Keratinocyte (primary cell): Measurements from ENCODE around the gene PROCR. TPM values are rescaled to one million over a fixed set of nuclear protein-coding genes. Genes with fewer than 3 reads are reported as not detected.
A peak's percentile ranks its signal among the peaks of the same experiment; 100 is the strongest.

ENCODE experiments used
- DNase-seq: peaks from one replicate; pipeline ENCODE4 v3.0.0-alpha.2; 2011; ENCODE audit warnings: low read depth, missing footprints, low spot score
- FAIRE-seq: peaks from 2 replicates; lab custom pipeline; 2011; peaks lifted over from hg19 to GRCh38; lab: Jason Lieb, UNC
- H2AFZ ChIP-seq: 2 replicates; pipeline ENCODE4 v1.6.0; 2012; ENCODE audit warnings: low read length, control low read depth, inconsistent platforms; ENCODE audit not compliant: control insufficient read depth
- H3K27ac ChIP-seq: 2 replicates; pipeline ENCODE4 v1.5.1; 2011; ENCODE audit warnings: low read length; ENCODE audit not compliant: control insufficient read depth, insufficient read depth
- H3K27me3 ChIP-seq: 3 replicates; pipeline ENCODE4 v1.6.0; 2011; ENCODE audit warnings: low read length; ENCODE audit not compliant: control insufficient read depth, insufficient read depth; ENCODE audit errors: extremely low read depth
- H3K36me3 ChIP-seq, 2 experiments: 2 replicates in 1 of 2; 3 replicates in 1 of 2; pipeline ENCODE4 v1.5.1; 2011; ENCODE audit warnings: low read length in 2 of 2, mild to moderate bottlenecking in 1 of 2; ENCODE audit not compliant: control insufficient read depth in 2 of 2, insufficient read depth in 2 of 2; ENCODE audit errors: extremely low read depth in 1 of 2
- H3K4me1 ChIP-seq: 3 replicates; pipeline ENCODE4 v1.5.1; 2011; ENCODE audit warnings: low read length; ENCODE audit not compliant: control insufficient read depth, insufficient read depth; ENCODE audit errors: extremely low read depth
- H3K4me2 ChIP-seq: 3 replicates; pipeline ENCODE4 v1.6.0; 2011; ENCODE audit warnings: low read depth, low read length; ENCODE audit not compliant: control insufficient read depth, insufficient read depth; ENCODE audit errors: extremely low read depth
- H3K4me3 ChIP-seq, 3 experiments: fragments of 200-600 bp in 1 of 3; sonication (generic) in 1 of 3; 2 replicates in 2 of 3; 3 replicates in 1 of 3; pipeline ENCODE4 v1.5.1; 2011 to 2016; ENCODE audit warnings: low read length in 3 of 3, mild to moderate bottlenecking in 3 of 3, control low read depth in 2 of 3, inconsistent platforms in 1 of 3, low read depth in 1 of 3, mixed read lengths in 1 of 3, mixed run types in 1 of 3, moderate library complexity in 1 of 3; ENCODE audit not compliant: control insufficient read depth in 2 of 3, insufficient read depth in 2 of 3; ENCODE audit errors: extremely low read depth in 1 of 3
- H3K79me2 ChIP-seq: 2 replicates; pipeline ENCODE4 v1.6.0; 2012; ENCODE audit warnings: low read length; ENCODE audit not compliant: control insufficient read depth, insufficient read depth
- H3K9ac ChIP-seq: 3 replicates; pipeline ENCODE4 v1.6.0; 2011; ENCODE audit warnings: low read length; ENCODE audit not compliant: control insufficient read depth, insufficient read depth; ENCODE audit errors: extremely low read depth
- H3K9me1 ChIP-seq: 3 replicates; pipeline ENCODE4 v1.6.0; 2011; ENCODE audit warnings: low read length; ENCODE audit not compliant: control insufficient read depth, insufficient read depth; ENCODE audit errors: extremely low read depth
- H3K9me3 ChIP-seq: 2 replicates; pipeline ENCODE4 v1.5.1; 2012; ENCODE audit warnings: low read depth, low read length; ENCODE audit not compliant: control insufficient read depth
- H4K20me1 ChIP-seq: 3 replicates; pipeline ENCODE4 v1.6.0; 2011; ENCODE audit warnings: low read length; ENCODE audit not compliant: control insufficient read depth, insufficient read depth; ENCODE audit errors: extremely low read depth
- EZH2 ChIP-seq: IDR thresholded peaks from one replicate; pipeline ENCODE4 v1.6.1; 2012; ENCODE audit warnings: inconsistent platforms, mild to moderate bottlenecking, low read length, moderate library complexity
- dilution Hi-C: fragments of 300-500 bp; cut with MboI; formaldehyde crosslinking; loops from one replicate; pipeline ENCODE4 v1.7.0; 2020; ENCODE audit warnings: low sequenced_read_pairs; ENCODE audit not compliant: extremely low pct_ligation_motif_present
- polyA plus RNA-seq, 5 experiments: library from polyadenylated mRNA; depleted of rRNA in 3 of 5; stranded (reverse) in 3 of 5; stranded (forward) in 1 of 5; unstranded in 1 of 5; fragments of >200 nt; gene quantifications; 1 replicate in 1 of 5; 2 replicates in 3 of 5; 3 replicates in 1 of 5; pipeline versions ENCODE4 v1.2.1 to v1.2.3, GENCODE V29; 2011 to 2012; ENCODE audit warnings: missing spikeins in 2 of 5, low read depth in 1 of 5, low replicate concordance in 1 of 5
- TF ChIP-seq, protein P1 (sequence below), 3 experiments: IDR thresholded peaks in 1 of 3; conservative IDR thresholded peaks in 1 of 3; optimal IDR thresholded peaks in 1 of 3; 2 replicates in 2 of 3; 3 replicates in 1 of 3; pipeline versions ENCODE3 to v1.5.1; 2011; ENCODE audit warnings: low read length in 3 of 3, mild to moderate bottlenecking in 3 of 3, moderate library complexity in 2 of 3, control low read depth in 1 of 3, inconsistent platforms in 1 of 3; ENCODE audit not compliant: insufficient read depth in 2 of 3; ENCODE audit errors: extremely low read depth in 1 of 3

Gene PROCR
- polyA plus RNA-seq, 1 donor (not counting 4 experiments of a cell fraction or from before 2014, with no cell fraction given), result 74.1 TPM

DNA sequence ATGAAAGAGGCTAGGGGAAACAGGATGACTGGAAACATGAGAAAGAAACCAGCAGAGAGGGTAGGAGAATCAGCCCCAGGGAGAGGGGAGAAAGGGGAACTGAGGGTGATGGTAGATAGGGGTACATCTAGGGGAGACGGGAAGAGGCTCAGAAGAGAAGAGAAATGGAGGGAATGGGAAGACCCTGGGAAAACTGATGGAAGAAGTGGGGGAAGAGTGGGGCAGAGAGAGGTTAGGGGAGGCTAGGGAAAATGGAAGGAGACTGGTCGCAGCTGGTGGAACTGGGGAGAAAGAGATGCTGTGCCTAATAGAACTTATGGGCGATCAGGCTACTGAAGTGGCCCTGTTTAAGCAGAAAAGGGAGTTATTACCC lies 548 bp downstream of the PROCR start:
- Histone ChIP-seq H3K27me3 (no peaks in the 10 kb centered on the region), H3K4me2 (peak overlapping the region; percentile 99), H3K4me3 (peak overlapping the region; percentile 62 to 95 (median 76)), H2AFZ (peak overlapping the region; percentile 95), H3K9me1 (no peaks in the 10 kb centered on the region), H3K9ac (peak overlapping the region; percentile 89), H4K20me1 (no peaks in the 10 kb centered on the region), H3K4me1 (peaks cover 25% of the 10 kb centered on the region), H3K9me3 (no peaks in the 10 kb centered on the region), H3K79me2 (peaks cover 11% of the 10 kb centered on the region), H3K27ac (peak overlapping the region; percentile 78), H3K36me3 (peaks cover 10 to 12% of the 10 kb centered on the region in 2 experiments)
- no peak for TF ChIP-seq EZH2
- TF ChIP-seq, protein P1, sequence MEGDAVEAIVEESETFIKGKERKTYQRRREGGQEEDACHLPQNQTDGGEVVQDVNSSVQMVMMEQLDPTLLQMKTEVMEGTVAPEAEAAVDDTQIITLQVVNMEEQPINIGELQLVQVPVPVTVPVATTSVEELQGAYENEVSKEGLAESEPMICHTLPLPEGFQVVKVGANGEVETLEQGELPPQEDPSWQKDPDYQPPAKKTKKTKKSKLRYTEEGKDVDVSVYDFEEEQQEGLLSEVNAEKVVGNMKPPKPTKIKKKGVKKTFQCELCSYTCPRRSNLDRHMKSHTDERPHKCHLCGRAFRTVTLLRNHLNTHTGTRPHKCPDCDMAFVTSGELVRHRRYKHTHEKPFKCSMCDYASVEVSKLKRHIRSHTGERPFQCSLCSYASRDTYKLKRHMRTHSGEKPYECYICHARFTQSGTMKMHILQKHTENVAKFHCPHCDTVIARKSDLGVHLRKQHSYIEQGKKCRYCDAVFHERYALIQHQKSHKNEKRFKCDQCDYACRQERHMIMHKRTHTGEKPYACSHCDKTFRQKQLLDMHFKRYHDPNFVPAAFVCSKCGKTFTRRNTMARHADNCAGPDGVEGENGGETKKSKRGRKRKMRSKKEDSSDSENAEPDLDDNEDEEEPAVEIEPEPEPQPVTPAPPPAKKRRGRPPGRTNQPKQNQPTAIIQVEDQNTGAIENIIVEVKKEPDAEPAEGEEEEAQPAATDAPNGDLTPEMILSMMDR (optimal IDR thresholded peaks at IDR 0.05 in 1 of 3, IDR thresholded peaks at IDR 0.05 in 1 of 3, conservative IDR thresholded peaks at IDR 0.05 in 1 of 3; ENCODE audit: extremely low read depth in 1 of 3, insufficient read depth in 2 of 3, low read length in 3 of 3), result no peak
- FAIRE-seq (no peak), DNase-seq (no peak)
- dilution Hi-C loops, result no loop called here

DNA sequence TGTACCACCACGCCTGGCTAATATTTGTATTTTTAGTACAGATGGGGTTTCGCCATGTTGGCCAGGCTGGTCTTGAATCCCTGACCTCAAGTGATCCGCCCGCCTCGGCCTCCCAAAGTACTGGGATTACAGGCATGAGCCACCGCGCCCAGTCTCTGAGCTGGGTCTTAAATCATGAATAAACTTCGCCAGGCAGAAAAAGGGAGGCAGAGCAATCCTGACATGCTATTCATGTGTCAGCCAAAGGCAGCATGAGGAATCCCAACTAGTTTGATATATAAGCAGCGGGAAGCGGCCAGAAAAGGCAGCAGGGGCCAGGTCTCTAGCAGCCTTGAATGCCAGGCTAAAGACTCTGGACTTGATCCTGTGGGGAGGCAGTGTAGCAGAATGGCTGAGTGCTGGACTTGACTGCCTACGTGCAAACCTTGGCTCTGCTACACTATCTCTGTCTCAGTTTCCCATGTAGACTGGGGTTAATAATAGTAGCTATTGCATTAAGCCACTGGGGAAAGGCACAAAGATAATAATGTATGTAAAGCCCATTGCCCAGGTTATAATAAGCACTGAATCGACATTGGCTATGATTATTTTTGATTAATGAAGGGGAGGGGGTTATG lies 1.8 kb downstream of the PROCR start:
- TF ChIP-seq, protein P1 (optimal IDR thresholded peaks at IDR 0.05 in 1 of 3, IDR thresholded peaks at IDR 0.05 in 1 of 3, conservative IDR thresholded peaks at IDR 0.05 in 1 of 3; ENCODE audit: extremely low read depth in 1 of 3, insufficient read depth in 2 of 3, low read length in 3 of 3), result no peak
- peak overlapping the region; percentile 99 for H3K4me2 ChIP-seq
- H4K20me1 ChIP-seq, result no peaks in the 10 kb centered on the region
- H3K4me1 ChIP-seq, result peaks cover 25% of the 10 kb centered on the region
- no peak for DNase-seq
- no peak overlapping the region for H3K9ac ChIP-seq
- no peaks in the 10 kb centered on the region for H3K9me1 ChIP-seq
- H3K4me3 ChIP-seq, result no peak overlapping the region
- no peak overlapping the region for H2AFZ ChIP-seq
- no peaks in the 10 kb centered on the region for H3K27me3 ChIP-seq
- H3K9me3 ChIP-seq, result no peaks in the 10 kb centered on the region
- peaks cover 11% of the 10 kb centered on the region for H3K79me2 ChIP-seq
- H3K36me3 ChIP-seq, result peaks cover 12 to 16% of the 10 kb centered on the region in 2 experiments
- no peak overlapping the region for H3K27ac ChIP-seq
- no peak for FAIRE-seq
- dilution Hi-C loops, result no loop called here
